Measurements from ENCODE around the gene FOXC1. TPM values are rescaled to one million over a fixed set of nuclear protein-coding genes. Genes with fewer than 3 reads are reported as not detected.

Gene FOXC1
- total and polyA plus RNA-seq, 9 of the 15 experiments (the other 6 are each of a cell fraction or from before 2014, with no cell fraction given) = not detected

GRCh38 chr6:1587977-1588376 is 21.7 kb upstream of the FOXC1 start:
- H2AFZ ChIP-seq (ENCODE audit: low read depth, low read length) = no peak overlapping the region
- FAIRE-seq (no peak), ATAC-seq (no peak), DNase-seq (ENCODE audit: extremely low read depth in 1 of 4, low spot score in 3 of 4) (no peak)
- CTCF ChIA-PET (ENCODE audit: low intra/inter-chr PET ratio) = no interaction called here
- POLR2A ChIA-PET = no interaction called here
- no peak overlapping the region for H3K4me2 ChIP-seq (ENCODE audit: insufficient read depth, low read length)
- H3K36me3 ChIP-seq (ENCODE audit: control insufficient read depth, insufficient read depth, low read length) = no peaks in the 10 kb centered on the region
- no peaks in the 10 kb centered on the region for H3K4me1 ChIP-seq (replicated peaks in 1 of 2; ENCODE audit: control insufficient read depth in 2 of 2, insufficient read depth in 2 of 2, low read length in 2 of 2)
- no peak overlapping the region for H3K27ac ChIP-seq (ENCODE audit: extremely low read depth, low read depth, low read length)
- no peaks in the 10 kb centered on the region for H3K79me2 ChIP-seq (ENCODE audit: control insufficient read depth, insufficient read depth, low read length)
- intact Hi-C loops (cut with micrococcal nuclease) = no loop called here
- no peaks in the 10 kb centered on the region for H4K20me1 ChIP-seq (replicated peaks; ENCODE audit: control insufficient read depth, insufficient read depth, low read length)
- TF ChIP-seq ATF1 (CRISPR knock-in tag; IDR thresholded peaks at IDR 0.05) (no peak), ATF1 (tag; IDR thresholded peaks at IDR 0.05) (0 out of 2 replicates have a peak, but pooled peaks have one; percentile 9), TARDBP (IDR thresholded peaks at IDR 0.05) (no peak)
- no peak overlapping the region for H3K9ac ChIP-seq (ENCODE audit: insufficient read depth in 1 of 2, low read depth in 2 of 2, low read length in 2 of 2)
- H3K9me1 ChIP-seq (ENCODE audit: control insufficient read depth, insufficient read depth, low read length) = no peaks in the 10 kb centered on the region
- H3K27me3 ChIP-seq (ENCODE audit: control insufficient read depth in 2 of 2, insufficient read depth in 2 of 2, low read length in 2 of 2) = peaks cover 34 to 62% of the 10 kb centered on the region in 2 experiments
- no peak overlapping the region for H3K4me3 ChIP-seq
- in situ Hi-C loops (cut with MboI) = no loop called here
- H3K9me3 ChIP-seq (replicated peaks; ENCODE audit: control insufficient read depth, insufficient read depth, low read depth, low read length) = no peaks in the 10 kb centered on the region
- BruUV-seq (replicated peaks) = no TSS peak
- WGBS (ENCODE audit: insufficient coverage, low coverage, missing lambda C conversion rate) = under 1% methylated on average over 12 of the region's 12 CpGs

GRCh38 chr6:1589208-1589607 is 20.5 kb upstream of the FOXC1 start:
- BruUV-seq (replicated peaks) = no TSS peak
- intact Hi-C loops (cut with micrococcal nuclease) = no loop called here
- Histone ChIP-seq H3K9me1 (ENCODE audit: control insufficient read depth, insufficient read depth, low read length) (no peaks in the 10 kb centered on the region), H3K4me3 (no peak overlapping the region), H3K79me2 (ENCODE audit: control insufficient read depth, insufficient read depth, low read length) (no peaks in the 10 kb centered on the region), H3K9me3 (replicated peaks; ENCODE audit: control insufficient read depth, insufficient read depth, low read depth, low read length) (no peaks in the 10 kb centered on the region), H3K9ac (ENCODE audit: insufficient read depth in 1 of 2, low read depth in 2 of 2, low read length in 2 of 2) (no peak overlapping the region), H2AFZ (ENCODE audit: low read depth, low read length) (no peak overlapping the region), H3K27me3 (ENCODE audit: control insufficient read depth in 2 of 2, insufficient read depth in 2 of 2, low read length in 2 of 2) (peaks cover 34 to 71% of the 10 kb centered on the region in 2 experiments), H3K36me3 (ENCODE audit: control insufficient read depth, insufficient read depth, low read length) (no peaks in the 10 kb centered on the region), H3K4me2 (ENCODE audit: insufficient read depth, low read length) (no peak overlapping the region), H3K4me1 (replicated peaks in 1 of 2; ENCODE audit: control insufficient read depth in 2 of 2, insufficient read depth in 2 of 2, low read length in 2 of 2) (no peaks in the 10 kb centered on the region), H3K27ac (ENCODE audit: extremely low read depth, low read depth, low read length) (no peak overlapping the region), H4K20me1 (replicated peaks; ENCODE audit: control insufficient read depth, insufficient read depth, low read length) (no peaks in the 10 kb centered on the region; the same call in 1 of the 2 replicates)
- ATAC-seq (no peak), FAIRE-seq (no peak), DNase-seq (ENCODE audit: extremely low read depth in 1 of 4, low spot score in 3 of 4) (no peak)
- in situ Hi-C loops (cut with MboI) = no loop called here
- ChIA-PET POLR2A (no interaction called here), CTCF (ENCODE audit: low intra/inter-chr PET ratio) (interaction anchor here (0.8 kb wide), 1 partner anchor 33 kb away, joined by 3 read pairs; no protein-coding TSS in a partner anchor)
- 5% methylated on average over 6 of the region's 6 CpGs for WGBS (ENCODE audit: insufficient coverage, low coverage, missing lambda C conversion rate)
- no peak for TF ChIP-seq ZFP30 (CRISPR knock-in tag; IDR thresholded peaks at IDR 0.05; ENCODE audit: borderline replicate concordance)
- TF ChIP-seq SP2 (IDR thresholded peaks at IDR 0.05; ENCODE audit: extremely low read depth, low read depth, low read length, poor library complexity, severe bottlenecking) = no peak
- no peak for TF ChIP-seq CXXC5 (CRISPR knock-in tag; IDR thresholded peaks at IDR 0.05)
- no peak for TF ChIP-seq KDM2B (CRISPR knock-in tag; IDR thresholded peaks at IDR 0.05)
- no peak for TF ChIP-seq CEBPZ (IDR thresholded peaks at IDR 0.05; ENCODE audit: borderline replicate concordance, low read depth, low read length)
- no peak for TF ChIP-seq MBD2 (IDR thresholded peaks at IDR 0.05; ENCODE audit: borderline replicate concordance, low read depth)
- no peak for TF ChIP-seq ZBTB8A (IDR thresholded peaks at IDR 0.05; ENCODE audit: partially characterized antibody)
- TF ChIP-seq CREM (IDR thresholded peaks at IDR 0.05; ENCODE audit: low read depth) = no peak
- TF ChIP-seq GATAD2B (IDR thresholded peaks at IDR 0.05; ENCODE audit: borderline replicate concordance) = no peak
- no peak for TF ChIP-seq CHD2 (IDR thresholded peaks at IDR 0.05; ENCODE audit: low read depth, low read length)
- TF ChIP-seq ZBTB9 (CRISPR knock-in tag; IDR thresholded peaks at IDR 0.05) = no peak

Data from K562 (cell line).